ENCODE results near the gene TLR3.

The TLR3 gene

DNA sequence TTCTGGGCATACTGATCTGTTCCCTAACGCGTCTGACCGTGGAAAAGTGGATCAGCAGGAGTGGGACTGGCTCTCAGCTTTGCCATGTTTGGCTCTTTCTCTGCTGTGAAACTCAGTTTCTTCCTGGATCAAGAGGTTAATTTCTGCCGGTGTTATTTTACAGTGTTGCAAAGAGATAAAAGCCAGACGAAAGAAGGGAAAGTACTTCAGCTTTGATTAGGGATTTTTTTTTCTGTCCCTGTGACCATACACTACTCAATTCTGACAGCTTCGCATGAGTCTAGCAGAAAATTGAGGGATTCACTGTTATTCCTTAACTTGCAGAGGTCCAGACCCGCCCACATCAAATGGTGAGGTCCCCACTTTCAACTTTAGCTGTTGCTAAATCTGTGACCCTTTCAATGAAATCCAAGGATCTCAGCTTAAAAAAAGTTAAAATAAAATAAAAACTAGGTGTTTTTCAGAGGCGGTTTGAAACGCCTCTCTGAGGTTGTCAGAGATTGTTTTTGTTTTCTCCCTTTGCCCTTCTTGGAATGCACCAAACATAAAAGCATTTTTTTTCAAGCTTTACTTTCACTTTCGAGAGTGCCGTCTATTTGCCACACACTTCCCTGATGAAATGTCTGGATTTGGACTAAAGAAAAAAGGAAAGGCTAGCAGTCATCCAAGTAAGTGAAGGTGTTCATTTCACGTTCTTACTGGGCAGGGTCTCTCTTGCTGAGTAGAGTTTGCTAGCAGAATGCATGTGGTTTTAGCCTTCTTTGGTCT lies at the start of gene TLR3:
Gene TLR3, plus strand, starts transcription at position 576 of the 768 bp plus-strand sequence. CDS start 7,464 bp downstream, outside the sequence.
- H3K4me1 ChIP-seq (ENCODE audit: insufficient read depth, low read length) = peaks cover 9% of the 10 kb centered on the region
- H3K27me3 ChIP-seq (ENCODE audit: insufficient read depth, low read length) = no peaks in the 10 kb centered on the region
- no peaks in the 10 kb centered on the region for H3K9me3 ChIP-seq (ENCODE audit: low read length)
- no peaks in the 10 kb centered on the region for H3K36me3 ChIP-seq (ENCODE audit: insufficient read depth, low read length)
- no peak within 1 kb of the TSS for H2AFZ ChIP-seq (ENCODE audit: low read depth, low read length)
- no peak within 1 kb of the TSS for H3K4me3 ChIP-seq (ENCODE audit: low read length)

- Histone ChIP-seq H3K36me3 (ENCODE audit: insufficient read depth, low read length) (no peaks in the 10 kb centered on the region), H3K9me3 (ENCODE audit: low read length) (no peaks in the 10 kb centered on the region), H3K4me1 (ENCODE audit: insufficient read depth, low read length) (no peaks in the 10 kb centered on the region), H3K4me3 (ENCODE audit: low read length) (no peak overlapping the region), H2AFZ (ENCODE audit: low read depth, low read length) (no peak overlapping the region), H3K27me3 (ENCODE audit: insufficient read depth, low read length) (no peaks in the 10 kb centered on the region)
These were observed 49.7 kb upstream of the TLR3 start for GRCh38 chr4:186019269-186019668.

DNA sequence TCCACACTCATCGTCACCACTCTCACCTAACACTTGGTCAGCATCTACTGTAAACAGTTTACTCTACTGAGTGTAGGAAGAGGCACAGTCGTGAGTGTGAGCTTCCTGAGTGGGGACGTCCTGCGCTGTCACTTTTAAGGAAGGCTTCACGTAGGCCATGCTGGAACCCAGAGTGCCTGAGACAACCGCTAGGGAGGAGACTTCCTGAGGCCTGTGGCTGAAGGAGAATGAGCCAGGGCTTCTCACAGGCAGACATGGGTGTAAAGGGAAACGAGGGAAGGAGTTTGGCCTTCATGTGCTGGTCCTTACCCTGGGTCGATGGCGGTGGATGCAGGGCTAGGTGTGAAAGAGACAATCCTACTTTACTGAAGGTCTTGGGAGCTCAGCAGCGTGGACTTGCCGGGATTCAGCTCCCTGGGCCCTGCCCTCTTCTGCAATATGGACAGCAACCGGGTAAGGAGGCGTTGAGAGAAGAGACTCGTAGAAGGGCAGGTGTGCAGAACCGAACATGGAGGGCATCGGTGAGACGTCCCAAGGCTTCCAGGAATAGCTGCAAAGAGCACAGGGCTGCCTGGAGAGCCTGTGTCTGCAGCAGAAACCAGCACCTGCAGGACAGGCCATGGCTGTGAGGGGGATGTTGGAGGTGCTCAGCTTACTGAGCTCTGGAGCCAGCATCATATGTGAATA lies 48.7 kb upstream of the TLR3 start:
- no peaks in the 10 kb centered on the region for H3K4me1 ChIP-seq (ENCODE audit: insufficient read depth, low read length)
- no peaks in the 10 kb centered on the region for H3K36me3 ChIP-seq (ENCODE audit: insufficient read depth, low read length)
- no peak overlapping the region for H3K4me3 ChIP-seq (ENCODE audit: low read length)
- no peak overlapping the region for H2AFZ ChIP-seq (ENCODE audit: low read depth, low read length)
- no peaks in the 10 kb centered on the region for H3K27me3 ChIP-seq (ENCODE audit: insufficient read depth, low read length)
- no peaks in the 10 kb centered on the region for H3K9me3 ChIP-seq (ENCODE audit: low read length)

DNA sequence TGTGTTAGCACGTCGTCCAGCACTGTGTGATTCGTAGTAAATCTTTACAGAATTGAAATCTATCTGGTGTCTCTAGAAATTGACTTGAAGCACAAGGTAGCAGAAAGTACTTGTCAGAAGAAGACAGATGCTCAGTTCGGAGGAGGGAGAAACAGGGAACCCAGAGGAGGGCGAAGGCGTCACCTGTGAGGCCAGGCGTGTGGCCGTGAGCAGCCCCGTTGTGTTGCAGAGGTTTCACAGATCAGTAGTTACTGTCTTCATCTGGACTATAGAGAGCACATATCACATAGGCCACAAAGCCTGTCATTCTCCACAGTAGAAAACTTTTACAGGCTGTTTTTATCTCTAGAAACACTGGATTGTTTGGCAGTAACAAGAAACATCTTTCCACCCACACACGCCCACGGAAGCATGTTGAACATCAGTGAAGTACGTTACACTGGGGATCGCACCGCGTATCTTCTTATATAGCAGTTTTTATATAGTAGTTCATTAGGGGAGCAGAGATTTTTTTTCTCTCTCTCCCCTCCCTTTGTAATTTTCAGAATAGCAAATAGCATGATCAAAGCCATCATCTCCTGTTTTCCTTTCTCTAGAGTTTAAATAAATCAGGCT lies 48.1 kb upstream of the TLR3 start:
- Histone ChIP-seq H3K4me1 (ENCODE audit: insufficient read depth, low read length) (no peaks in the 10 kb centered on the region), H3K36me3 (ENCODE audit: insufficient read depth, low read length) (no peaks in the 10 kb centered on the region), H3K4me3 (ENCODE audit: low read length) (no peak overlapping the region), H3K9me3 (ENCODE audit: low read length) (no peaks in the 10 kb centered on the region), H2AFZ (ENCODE audit: low read depth, low read length) (no peak overlapping the region), H3K27me3 (ENCODE audit: insufficient read depth, low read length) (no peaks in the 10 kb centered on the region)

- Histone ChIP-seq H3K9me3 (ENCODE audit: low read length) (no peaks in the 10 kb centered on the region), H3K4me1 (ENCODE audit: insufficient read depth, low read length) (no peaks in the 10 kb centered on the region), H3K27me3 (ENCODE audit: insufficient read depth, low read length) (no peaks in the 10 kb centered on the region), H2AFZ (ENCODE audit: low read depth, low read length) (no peak overlapping the region), H3K4me3 (ENCODE audit: low read length) (no peak overlapping the region), H3K36me3 (ENCODE audit: insufficient read depth, low read length) (no peaks in the 10 kb centered on the region)
These were observed 47.3 kb upstream of the TLR3 start for GRCh38 chr4:186021461-186022167.

- no peak overlapping the region for H3K4me3 ChIP-seq (ENCODE audit: low read length)
- no peaks in the 10 kb centered on the region for H3K27me3 ChIP-seq (ENCODE audit: insufficient read depth, low read length)
- H3K9me3 ChIP-seq (ENCODE audit: low read length) = no peaks in the 10 kb centered on the region
- H3K4me1 ChIP-seq (ENCODE audit: insufficient read depth, low read length) = peaks cover 2% of the 10 kb centered on the region
- no peaks in the 10 kb centered on the region for H3K36me3 ChIP-seq (ENCODE audit: insufficient read depth, low read length)
- H2AFZ ChIP-seq (ENCODE audit: low read depth, low read length) = no peak overlapping the region
These were observed 45.0 kb upstream of the TLR3 start for GRCh38 chr4:186023975-186024374.

- H3K4me1 ChIP-seq (ENCODE audit: insufficient read depth, low read length) = peaks cover 10% of the 10 kb centered on the region
- no peak overlapping the region for H2AFZ ChIP-seq (ENCODE audit: low read depth, low read length)
- no peak overlapping the region for H3K4me3 ChIP-seq (ENCODE audit: low read length)
- H3K36me3 ChIP-seq (ENCODE audit: insufficient read depth, low read length) = no peaks in the 10 kb centered on the region
- no peaks in the 10 kb centered on the region for H3K27me3 ChIP-seq (ENCODE audit: insufficient read depth, low read length)
- H3K9me3 ChIP-seq (ENCODE audit: low read length) = no peaks in the 10 kb centered on the region
These were observed 44.1 kb upstream of the TLR3 start for GRCh38 chr4:186024637-186025407.

GRCh38 chr4:186025408-186025690 lies 43.6 kb upstream of the TLR3 start:
- Histone ChIP-seq H3K9me3 (ENCODE audit: low read length) (no peaks in the 10 kb centered on the region), H3K4me3 (ENCODE audit: low read length) (no peak overlapping the region), H3K36me3 (ENCODE audit: insufficient read depth, low read length) (no peaks in the 10 kb centered on the region), H2AFZ (ENCODE audit: low read depth, low read length) (no peak overlapping the region), H3K27me3 (ENCODE audit: insufficient read depth, low read length) (no peaks in the 10 kb centered on the region), H3K4me1 (ENCODE audit: insufficient read depth, low read length) (peaks cover 16% of the 10 kb centered on the region)

- Histone ChIP-seq H2AFZ (ENCODE audit: low read depth, low read length) (no peak overlapping the region), H3K36me3 (ENCODE audit: insufficient read depth, low read length) (no peaks in the 10 kb centered on the region), H3K4me1 (ENCODE audit: insufficient read depth, low read length) (peaks cover 25% of the 10 kb centered on the region), H3K27me3 (ENCODE audit: insufficient read depth, low read length) (no peaks in the 10 kb centered on the region), H3K9me3 (ENCODE audit: low read length) (no peaks in the 10 kb centered on the region), H3K4me3 (ENCODE audit: low read length) (no peak overlapping the region)
These were observed 41.6 kb upstream of the TLR3 start for GRCh38 chr4:186027405-186027804.

- Histone ChIP-seq H3K36me3 (ENCODE audit: insufficient read depth, low read length) (no peaks in the 10 kb centered on the region), H3K4me3 (ENCODE audit: low read length) (peak overlapping the region; percentile 42), H3K4me1 (ENCODE audit: insufficient read depth, low read length) (peaks cover 25% of the 10 kb centered on the region)
These were observed 39.2 kb upstream of the TLR3 start for GRCh38 chr4:186029571-186030398.

DNA sequence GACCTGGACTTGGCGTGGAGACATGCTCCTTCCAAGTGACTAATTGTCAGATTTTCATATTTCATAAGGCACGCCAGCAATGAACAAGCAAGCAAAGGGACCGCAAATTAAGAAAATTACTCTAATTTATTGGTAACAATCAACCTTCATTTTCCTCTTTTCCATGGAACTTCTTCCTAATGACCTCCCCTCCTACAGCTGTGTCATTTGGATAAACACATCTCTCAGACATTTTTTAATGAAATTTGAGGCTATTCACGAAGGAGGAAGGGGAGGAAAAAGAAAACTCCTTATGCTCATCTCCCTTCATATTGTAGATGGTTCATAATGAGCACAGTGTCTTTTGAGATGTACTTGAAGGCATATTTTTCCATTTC lies 38.6 kb upstream of the TLR3 start:
- no peaks in the 10 kb centered on the region for H3K27me3 ChIP-seq (ENCODE audit: insufficient read depth, low read length)
- peak overlapping the region; percentile 42 for H3K4me3 ChIP-seq (ENCODE audit: low read length)
- H3K4me1 ChIP-seq (ENCODE audit: insufficient read depth, low read length) = peaks cover 25% of the 10 kb centered on the region
- H2AFZ ChIP-seq (ENCODE audit: low read depth, low read length) = peak overlapping the region; percentile 55
- H3K36me3 ChIP-seq (ENCODE audit: insufficient read depth, low read length) = no peaks in the 10 kb centered on the region
- H3K9me3 ChIP-seq (ENCODE audit: low read length) = peaks cover 10% of the 10 kb centered on the region

More at GRCh38 chr4:186029571-186030398, 39.2 kb upstream of the TLR3 start:
- peaks cover 5% of the 10 kb centered on the region for H3K9me3 ChIP-seq (ENCODE audit: low read length)
- no peaks in the 10 kb centered on the region for H3K27me3 ChIP-seq (ENCODE audit: insufficient read depth, low read length)
- peak overlapping the region; percentile 55 for H2AFZ ChIP-seq (ENCODE audit: low read depth, low read length)

DNA sequence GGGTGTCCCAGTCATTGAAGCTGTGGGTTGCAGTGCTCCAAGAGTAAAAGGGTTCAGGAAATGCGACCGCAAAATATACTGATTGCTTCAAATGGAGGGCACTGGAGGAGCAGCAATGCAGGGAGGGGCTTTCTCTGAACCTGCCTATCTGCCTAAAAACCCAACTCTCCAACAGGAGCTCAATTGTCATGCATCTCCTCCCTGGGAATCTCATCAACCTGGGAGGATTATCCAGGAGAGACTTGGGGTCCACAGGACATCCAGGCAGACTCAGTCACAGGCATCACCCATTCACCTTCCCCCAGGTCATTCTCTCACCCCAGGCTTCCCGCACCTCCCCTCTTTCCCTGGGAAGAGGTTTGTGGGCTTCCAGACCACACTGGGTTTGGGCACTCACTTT lies 38.2 kb upstream of the TLR3 start:
- no peak overlapping the region for H2AFZ ChIP-seq (ENCODE audit: low read depth, low read length)
- H3K36me3 ChIP-seq (ENCODE audit: insufficient read depth, low read length) = no peaks in the 10 kb centered on the region
- peaks cover 25% of the 10 kb centered on the region for H3K4me1 ChIP-seq (ENCODE audit: insufficient read depth, low read length)
- no peaks in the 10 kb centered on the region for H3K27me3 ChIP-seq (ENCODE audit: insufficient read depth, low read length)
- no peak overlapping the region for H3K4me3 ChIP-seq (ENCODE audit: low read length)
- H3K9me3 ChIP-seq (ENCODE audit: low read length) = peaks cover 10% of the 10 kb centered on the region
